Activated CD8-positive, alpha-beta memory T cell treated with anti-CD3 and anti-CD28 coated beads, Interleukin-2, amount 50 U/mL, for 48 hours (primary cell): ENCODE measurements around the gene PAX2.

ENCODE experiments used
- DNase-seq: peaks from one replicate; pipeline ENCODE4 v3.0.0-alpha.2; 2020

The PAX2 gene

GRCh38 chr10:100740476-100741377, 4.7 kb upstream of the PAX2 start:
- no peak for DNase-seq

DNA sequence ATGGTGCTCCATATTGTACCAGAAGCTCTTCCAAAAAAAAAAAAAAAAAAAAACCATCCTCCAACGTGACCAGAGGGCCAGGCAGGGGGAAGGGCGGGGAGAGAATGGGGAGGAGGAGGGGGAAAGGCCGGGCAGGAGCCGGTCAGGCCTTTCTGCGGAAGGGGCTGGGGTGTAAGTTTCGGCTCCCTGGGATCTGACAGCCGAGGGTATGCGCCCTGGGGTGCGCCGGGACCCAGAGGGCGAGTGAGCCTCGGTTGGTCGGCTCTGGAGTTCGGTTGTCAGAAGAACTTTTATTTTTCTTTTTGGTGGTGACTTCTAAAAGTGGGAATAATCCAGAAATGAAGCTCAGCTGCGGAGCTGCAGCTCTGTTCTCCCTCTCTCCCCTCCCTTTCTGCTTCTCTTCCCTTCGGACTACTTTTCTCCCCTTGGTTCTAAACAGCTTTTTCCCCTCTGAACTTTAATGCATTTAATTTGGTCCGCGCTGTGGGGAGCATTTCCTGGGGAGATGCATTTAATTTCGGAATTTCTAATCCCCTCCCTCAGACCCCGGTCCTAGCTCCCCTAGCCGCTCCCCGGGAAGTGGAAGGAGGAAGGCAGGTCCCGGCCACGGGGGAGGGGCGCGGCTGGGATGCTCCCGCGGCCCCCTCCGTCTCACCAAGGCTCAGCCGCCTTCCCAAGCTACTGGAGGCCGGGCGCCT, 3.9 kb upstream of the PAX2 start:
- DNase-seq: no peak

DNA sequence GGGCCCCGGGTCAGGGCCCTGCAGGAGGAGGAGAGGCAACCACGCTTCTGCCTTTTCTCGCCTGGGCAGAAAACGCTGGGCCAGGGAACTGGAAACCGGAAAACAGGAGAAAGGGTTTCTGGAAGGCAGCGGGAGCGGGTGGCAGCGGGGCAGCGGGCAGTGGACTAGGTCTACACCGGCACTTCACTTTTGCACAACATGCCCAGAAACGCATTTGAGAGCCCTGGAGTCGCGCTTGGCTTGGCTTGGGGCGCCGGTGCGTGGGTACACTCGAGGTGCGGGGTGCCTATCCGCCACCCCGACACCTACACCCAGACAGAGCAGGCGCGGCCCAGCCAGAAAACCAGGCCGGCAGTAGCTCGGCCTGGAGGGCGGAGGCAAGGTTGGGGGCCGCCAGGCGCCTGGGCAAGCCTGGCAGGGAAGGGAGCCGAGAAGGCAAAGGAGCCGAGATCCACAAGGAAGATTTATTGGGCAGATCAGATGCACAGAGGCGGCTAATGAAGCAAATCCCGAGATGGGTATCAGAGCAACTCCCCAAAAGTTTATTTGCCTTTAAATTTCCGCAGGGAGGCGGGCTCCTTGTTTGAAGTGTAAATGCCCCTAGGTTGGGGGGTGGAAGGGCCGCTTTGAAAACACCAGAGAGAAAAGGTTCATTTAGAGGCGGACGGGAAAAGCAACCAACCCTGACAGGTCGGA, 3.2 kb upstream of the PAX2 start:
- no peak for DNase-seq

DNA sequence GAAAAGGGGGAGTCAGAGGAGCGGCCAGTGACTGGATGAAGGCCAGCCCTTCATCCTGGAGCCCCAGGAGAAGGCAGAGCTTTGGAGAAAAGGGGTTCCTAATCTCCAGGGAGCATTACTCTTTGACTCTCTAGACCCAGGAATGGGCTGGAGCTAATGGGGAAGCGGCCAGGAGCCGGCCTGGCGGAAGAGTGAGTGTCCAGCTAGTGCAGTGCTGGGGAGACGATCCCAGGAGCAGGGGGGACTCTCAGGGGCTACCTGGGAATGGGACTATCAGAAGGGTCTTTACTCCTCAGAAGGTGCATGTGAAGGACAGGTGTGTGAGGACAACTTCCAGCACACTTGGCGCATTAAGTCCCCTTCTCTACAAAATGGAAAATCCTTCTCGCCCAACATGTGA, 2.4 kb upstream of the PAX2 start:
- DNase-seq: no peak

GRCh38 chr10:100743626-100744135, 1.7 kb upstream of the PAX2 start:
- DNase-seq: peak; percentile 74

- DNase-seq: peak; percentile 71
Observed at GRCh38 chr10:100744136-100744986, 1.0 kb upstream of the PAX2 start.

DNA sequence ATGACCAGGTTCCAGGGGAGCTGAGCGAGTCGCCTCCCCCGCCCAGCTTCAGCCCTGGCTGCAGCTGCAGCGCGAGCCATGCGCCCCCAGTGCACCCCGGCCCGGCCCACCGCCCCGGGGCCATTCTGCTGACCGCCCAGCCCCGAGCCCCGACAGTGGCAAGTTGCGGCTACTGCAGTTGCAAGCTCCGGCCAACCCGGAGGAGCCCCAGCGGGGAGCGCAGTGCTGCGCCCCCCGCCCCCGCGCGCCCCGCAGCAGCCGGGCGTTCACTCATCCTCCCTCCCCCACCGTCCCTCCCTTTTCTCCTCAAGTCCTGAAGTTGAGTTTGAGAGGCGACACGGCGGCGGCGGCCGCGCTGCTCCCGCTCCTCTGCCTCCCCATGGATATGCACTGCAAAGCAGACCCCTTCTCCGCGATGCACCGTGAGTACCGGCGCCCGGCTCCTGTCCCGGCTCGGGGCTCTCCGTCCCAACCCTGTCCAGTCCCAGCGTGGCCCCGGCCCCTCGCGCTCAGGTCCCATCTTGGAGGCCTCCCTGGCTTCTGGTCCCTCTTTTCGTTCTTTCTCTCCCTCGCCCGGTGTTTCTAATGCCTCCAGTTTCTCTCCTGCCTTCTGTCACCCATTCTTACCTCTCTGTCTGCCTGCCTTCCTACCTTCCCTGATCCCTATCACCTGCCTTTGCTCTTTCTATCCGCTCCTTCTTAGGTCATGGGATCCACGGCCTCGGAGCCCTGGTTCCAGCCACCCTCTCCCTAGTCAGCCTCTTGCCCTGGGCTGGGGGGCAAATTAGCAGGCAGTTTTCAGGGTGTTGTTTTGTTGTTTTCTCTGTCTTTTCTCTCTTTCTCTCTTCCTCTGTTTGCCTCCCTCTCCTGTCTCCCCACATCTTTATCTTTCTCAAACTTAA, 751 bp downstream of the PAX2 start:
- peak; percentile 58 for DNase-seq

DNA sequence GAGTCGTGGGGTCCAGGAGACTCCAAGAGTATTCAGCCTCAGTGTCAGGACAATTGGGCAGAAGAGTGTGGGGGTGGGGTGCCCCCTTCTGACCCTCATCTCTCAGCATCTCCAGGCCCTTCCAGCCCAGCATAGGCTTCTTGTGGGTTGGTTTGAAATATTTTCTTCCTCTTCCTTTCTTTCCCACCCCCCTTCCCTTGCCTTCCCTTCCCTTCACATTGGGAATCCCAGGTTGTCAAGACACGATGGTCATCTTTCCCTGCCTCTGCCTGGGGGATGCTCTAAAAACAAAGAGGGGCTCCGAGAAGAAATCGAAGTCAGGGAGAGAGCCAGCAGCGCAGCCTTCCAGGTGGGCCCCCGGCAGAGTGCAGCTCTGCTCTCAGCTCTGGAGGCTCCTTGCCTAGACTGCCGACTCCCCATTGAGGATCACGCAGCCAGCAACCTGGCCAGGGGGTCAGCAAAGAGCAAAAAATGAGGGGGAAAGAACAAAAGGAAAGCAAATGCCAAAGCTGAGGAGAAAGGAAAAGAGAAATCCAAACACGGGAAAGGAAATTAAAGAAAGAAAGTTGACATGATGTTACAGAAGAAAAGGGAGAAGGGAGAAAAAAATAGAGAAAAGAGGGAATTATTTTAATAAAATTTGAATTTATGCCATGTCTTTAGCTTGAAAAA, 1.5 kb downstream of the PAX2 start:
- DNase-seq: no peak

DNA sequence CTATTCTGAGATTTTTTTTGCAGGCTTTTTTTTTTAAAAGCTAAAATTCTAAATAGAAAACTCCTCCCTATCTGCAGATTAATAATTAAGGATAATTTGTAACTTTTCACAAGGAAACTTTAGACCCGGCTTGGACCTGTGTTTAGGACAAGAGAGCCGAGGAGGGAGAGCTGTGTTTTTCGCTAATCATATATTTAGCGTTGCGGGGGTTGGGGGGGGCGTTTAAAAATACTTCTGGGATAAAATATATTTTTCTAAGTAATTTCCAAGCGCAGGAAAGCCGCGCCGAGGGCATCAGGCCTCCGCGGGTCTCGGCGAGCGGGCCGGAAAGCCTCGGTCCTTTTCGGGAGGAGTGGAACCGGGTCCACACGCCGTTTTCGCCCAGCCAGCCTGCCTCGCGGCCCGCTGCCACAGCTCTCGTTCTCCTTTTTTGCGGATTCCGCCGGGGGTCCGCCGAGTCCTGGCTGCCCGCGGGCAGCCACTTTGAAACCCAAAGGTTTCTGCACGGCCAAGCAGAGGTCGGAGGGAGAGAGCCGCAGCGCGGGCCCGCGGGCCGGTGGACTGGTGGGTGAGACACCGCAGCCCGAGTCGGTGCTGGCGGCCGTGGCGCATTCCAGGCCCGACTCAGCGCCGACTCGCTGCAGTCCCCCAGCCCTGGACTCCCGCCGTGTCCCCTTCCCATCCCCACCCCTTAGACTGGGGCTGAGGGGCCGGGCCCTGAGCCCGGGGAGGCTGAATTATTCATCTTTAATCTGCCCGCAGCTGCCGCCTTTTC, 2.3 kb downstream of the PAX2 start:
- DNase-seq: peak; percentile 54

DNA sequence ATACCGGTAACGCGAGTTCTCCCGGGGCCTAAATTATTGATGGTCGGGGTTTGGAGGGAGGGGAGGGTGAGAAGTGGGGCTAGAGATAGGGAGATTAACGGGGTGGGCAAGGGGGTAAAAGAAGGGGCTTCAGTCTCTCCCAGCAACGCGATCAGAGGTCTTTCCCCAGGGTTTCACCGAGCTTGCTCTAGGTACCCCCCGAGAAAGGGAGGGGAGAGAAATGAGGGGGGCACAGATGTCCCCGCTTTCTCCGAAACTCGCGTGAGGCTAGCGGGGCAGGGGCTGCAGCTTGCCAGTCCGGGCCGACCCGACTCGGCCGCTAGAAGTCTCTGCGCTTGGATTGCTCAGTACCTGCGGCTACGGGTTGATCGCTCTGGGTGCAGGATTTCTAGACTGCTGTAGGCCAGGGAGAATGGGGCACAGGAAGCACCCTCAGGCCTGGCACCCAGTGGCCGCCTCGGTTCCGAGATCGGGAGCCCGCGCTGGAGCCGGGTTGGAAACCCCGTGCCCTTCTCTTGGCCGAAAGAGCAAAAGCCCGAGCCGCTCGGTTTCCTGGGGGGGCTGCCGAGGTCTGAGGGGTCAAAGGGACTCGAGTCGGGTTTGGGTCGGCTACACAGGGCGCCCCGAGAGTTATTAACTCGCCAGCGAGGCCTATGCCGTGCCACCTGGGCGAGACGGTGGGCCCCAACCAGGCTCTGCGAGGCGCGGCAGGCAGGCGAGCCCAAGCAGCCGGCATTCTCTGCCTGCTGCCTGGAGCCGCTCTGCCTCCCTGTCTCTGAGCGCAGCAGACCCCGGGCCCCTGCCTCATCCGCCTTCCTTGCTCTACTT, 3.1 kb downstream of the PAX2 start:
- peak; percentile 56 for DNase-seq

DNA sequence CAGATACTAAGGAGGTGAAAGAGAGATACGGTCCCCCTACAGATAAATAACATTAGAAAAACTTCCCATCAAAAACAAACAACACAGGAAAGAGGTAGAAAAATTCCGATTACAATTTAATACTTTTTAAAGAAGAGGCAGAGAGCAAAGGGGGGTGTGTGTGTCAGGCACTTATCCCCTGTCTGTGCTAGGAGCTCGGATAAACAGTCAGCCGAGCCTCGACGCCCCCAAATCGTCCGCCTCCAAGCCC, 3.6 kb downstream of the PAX2 start:
- DNase-seq: no peak

DNA sequence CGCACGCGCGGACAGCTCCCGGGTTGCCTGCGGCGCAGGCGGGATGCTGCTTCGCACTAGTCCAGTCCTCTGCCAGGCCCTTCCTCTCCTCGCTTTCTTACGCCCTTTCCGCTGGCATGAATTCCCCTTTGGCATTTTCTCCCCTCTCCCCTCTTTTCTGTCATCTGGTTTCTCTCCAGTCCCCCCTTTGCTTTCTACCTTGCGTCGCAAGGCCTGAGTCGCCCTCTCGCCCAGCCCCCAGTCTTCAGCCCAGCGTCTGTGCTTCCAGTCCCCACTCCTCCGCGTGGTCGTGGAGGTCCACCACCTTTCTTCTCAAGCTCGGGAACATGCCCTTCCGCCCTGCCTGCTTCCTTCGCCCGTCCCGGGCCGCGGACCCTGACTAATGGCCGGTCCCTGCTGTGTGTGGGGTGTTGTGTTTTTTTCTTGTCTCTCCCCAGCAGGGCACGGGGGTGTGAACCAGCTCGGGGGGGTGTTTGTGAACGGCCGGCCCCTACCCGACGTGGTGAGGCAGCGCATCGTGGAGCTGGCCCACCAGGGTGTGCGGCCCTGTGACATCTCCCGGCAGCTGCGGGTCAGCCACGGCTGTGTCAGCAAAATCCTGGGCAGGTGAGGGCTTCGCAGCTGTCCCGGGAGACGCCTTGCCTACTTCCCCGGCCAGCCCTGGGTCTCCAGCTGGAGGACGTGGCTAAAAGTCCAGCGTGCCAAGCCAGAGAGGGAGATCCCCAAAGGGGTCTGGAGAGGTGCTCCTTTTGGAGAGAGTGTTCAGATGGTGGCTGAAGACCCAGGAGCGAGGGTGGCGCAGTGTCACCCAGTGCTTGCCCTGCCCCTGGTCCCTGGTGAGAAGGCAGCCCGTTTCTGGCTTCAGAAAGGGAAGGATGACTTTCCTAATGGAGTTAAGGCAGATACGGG, 4.2 kb downstream of the PAX2 start:
- DNase-seq: no peak

DNA sequence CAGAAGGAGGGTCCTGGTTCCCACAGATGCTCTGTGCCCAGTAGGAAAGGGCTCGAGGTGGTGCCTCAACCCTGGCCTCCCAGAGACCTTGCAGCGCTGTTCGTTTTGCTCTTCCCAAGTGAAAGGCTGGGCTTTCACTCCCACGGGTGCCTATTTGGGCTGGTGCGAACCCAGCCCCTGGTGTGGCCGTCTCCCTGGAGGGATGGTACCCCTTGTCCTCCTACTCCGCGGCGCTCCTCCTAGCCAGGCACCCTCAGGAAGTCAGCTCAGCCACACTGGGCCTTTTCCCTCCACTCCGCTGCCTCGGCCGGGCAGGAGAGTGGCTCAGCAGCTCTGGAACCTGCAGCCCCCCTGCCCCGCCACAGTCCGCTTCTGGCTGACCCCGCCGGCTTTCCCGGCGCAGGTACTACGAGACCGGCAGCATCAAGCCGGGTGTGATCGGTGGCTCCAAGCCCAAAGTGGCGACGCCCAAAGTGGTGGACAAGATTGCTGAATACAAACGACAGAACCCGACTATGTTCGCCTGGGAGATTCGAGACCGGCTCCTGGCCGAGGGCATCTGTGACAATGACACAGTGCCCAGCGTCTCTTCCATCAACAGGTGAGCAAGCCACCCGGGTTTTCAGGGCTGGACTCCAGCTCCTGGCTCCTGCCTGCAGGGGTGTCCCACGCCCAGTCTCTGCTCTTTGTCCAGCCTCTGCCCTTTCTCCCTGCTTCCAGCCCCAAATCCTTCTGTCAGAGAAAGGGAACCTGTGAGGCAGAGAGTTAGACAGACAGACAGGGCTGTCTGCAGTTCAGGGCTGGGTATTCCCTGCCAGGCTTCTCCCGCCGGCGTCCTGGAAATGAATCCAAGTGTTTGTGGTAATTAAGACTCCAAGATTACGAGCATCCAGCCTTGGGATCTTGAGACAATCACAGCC, 5.2 kb downstream of the PAX2 start:
- no peak for DNase-seq

- DNase-seq: no peak
Observed at GRCh38 chr10:100751211-100751933, 6.0 kb downstream of the PAX2 start.

DNA sequence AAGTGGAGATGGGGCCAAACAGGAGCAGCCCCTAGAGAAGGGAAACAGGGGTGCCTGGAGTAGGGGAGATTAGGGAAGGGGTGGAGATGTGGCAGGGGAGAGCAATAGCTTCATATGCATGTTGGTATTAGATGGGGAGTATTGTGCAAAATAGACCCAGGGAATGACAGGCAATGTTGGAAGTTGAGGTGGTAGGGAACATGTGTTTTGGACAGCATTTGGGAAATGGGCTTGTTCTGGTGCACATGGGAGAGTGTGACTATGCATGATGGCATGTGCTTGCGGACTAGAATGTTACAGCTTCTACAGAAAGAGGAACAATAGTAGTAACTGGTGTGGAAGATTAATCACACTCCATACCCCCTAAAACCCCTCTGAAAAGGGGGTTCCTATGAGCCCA, 10.4 kb downstream of the PAX2 start:
- DNase-seq: no peak

- no peak for DNase-seq
Observed at GRCh38 chr10:100759331-100759730, 13.9 kb downstream of the PAX2 start.
